ENCODE measurements around the gene PPP1CA. TPM values are rescaled to one million over a fixed set of nuclear protein-coding genes. Genes with fewer than 3 reads are reported as not detected.

The PPP1CA gene
- total RNA-seq, 5 donors from 2014 or later (not counting 1 experiment from before 2014, with no cell fraction given): 118 to 198 (median 186) TPM

DNA sequence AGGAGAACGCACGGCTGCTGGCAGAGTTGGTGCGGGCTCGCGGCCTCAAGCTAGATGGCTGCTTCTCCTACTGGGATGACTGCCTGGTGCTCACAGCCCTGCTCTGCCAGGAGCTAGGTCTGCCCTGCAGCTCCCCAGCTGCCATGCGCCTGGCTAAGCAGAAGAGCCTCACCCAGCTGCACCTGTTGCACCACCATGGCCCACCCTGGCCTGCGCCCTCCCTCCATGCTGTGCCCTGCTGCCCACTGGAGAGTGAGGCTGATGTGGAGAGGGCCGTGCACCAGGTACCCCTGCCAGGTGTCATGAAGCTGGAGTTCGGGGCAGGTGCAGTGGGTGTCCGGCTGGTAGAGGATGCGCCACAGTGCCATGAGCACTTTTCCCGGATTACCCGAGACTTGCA lies 21.8 kb upstream of the PPP1CA start:
- Mint-ChIP-seq H3K36me3 (no peaks in the 10 kb centered on the region), H3K27me3 (no peaks in the 10 kb centered on the region), H3K4me1 (peaks cover 34 to 49% (median 47%) of the 10 kb centered on the region in 3 donors), H3K27ac (no peak overlapping the region), H3K9me3 (no peaks in the 10 kb centered on the region), H3K4me3 (no peak overlapping the region)
- Histone ChIP-seq H3K4me3 (ENCODE audit: control insufficient read depth in 1 of 2, extremely low read depth in 1 of 2, low read length in 1 of 2) (no peak overlapping the region), H3K27ac (ENCODE audit: low read length) (no peak overlapping the region), H3K27me3 (replicated peaks in 1 of 2; ENCODE audit: control insufficient read depth in 2 of 2, extremely low read depth in 1 of 2, insufficient read depth in 2 of 2, low read length in 1 of 2) (no peaks in the 10 kb centered on the region), H3K4me1 (ENCODE audit: control insufficient read depth in 1 of 2, extremely low read depth in 1 of 2, insufficient read depth in 2 of 2, low read length in 2 of 2) (peaks cover 20 to 48% of the 10 kb centered on the region in 2 experiments), H3K9me3 (no peaks in the 10 kb centered on the region), H3K36me3 (ENCODE audit: control insufficient read depth in 2 of 2, extremely low read depth in 1 of 2, insufficient read depth in 1 of 2, low read length in 1 of 2) (no peaks in the 10 kb centered on the region)
- 96% methylated on average over 12 of the region's 13 CpGs for WGBS (ENCODE audit: insufficient coverage)
- POLR2A ChIA-PET: no interaction called here
- CTCF ChIA-PET: no interaction called here
- DNase-seq: no peak
- ATAC-seq (replicated peaks in 1 of 4): no peak

DNA sequence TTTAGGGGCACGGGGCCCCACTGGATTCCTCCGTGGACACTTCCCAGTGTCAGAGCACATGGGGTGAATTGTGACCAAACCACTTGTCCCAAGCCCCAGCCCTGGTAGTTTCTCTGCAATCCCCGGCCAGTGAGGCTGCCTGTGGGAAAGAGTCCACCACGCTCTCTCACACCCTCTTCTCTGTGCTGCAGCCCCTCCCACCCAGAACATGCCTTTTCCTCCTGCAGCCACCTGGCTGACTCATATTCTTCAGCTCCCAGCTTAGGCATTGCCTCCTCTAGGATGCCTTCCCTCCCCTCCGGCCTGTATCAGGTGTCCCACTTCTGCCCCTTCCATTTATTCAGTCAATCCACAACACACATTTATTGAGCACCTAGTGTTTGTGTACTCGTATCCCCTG lies 21.2 kb upstream of the PPP1CA start:
- Histone ChIP-seq H3K27ac (ENCODE audit: low read length) (no peak overlapping the region), H3K4me1 (ENCODE audit: control insufficient read depth in 1 of 2, extremely low read depth in 1 of 2, insufficient read depth in 2 of 2, low read length in 2 of 2) (peaks cover 23 to 52% of the 10 kb centered on the region in 2 experiments), H3K4me3 (ENCODE audit: control insufficient read depth in 1 of 2, extremely low read depth in 1 of 2, low read length in 1 of 2) (no peak overlapping the region), H3K36me3 (ENCODE audit: control insufficient read depth in 2 of 2, extremely low read depth in 1 of 2, insufficient read depth in 1 of 2, low read length in 1 of 2) (no peaks in the 10 kb centered on the region), H3K9me3 (no peaks in the 10 kb centered on the region), H3K27me3 (replicated peaks in 1 of 2; ENCODE audit: control insufficient read depth in 2 of 2, extremely low read depth in 1 of 2, insufficient read depth in 2 of 2, low read length in 1 of 2) (no peaks in the 10 kb centered on the region)
- H3K4me3 Mint-ChIP-seq: no peak overlapping the region
- peak overlapping the region; percentile 5 to 36 for H3K27ac Mint-ChIP-seq
- ChIA-PET POLR2A (no interaction called here), CTCF (no interaction called here)
- H3K36me3 Mint-ChIP-seq: no peaks in the 10 kb centered on the region
- no peaks in the 10 kb centered on the region for H3K9me3 Mint-ChIP-seq
- no peaks in the 10 kb centered on the region for H3K27me3 Mint-ChIP-seq
- ATAC-seq (replicated peaks in 1 of 4) (no peak), DNase-seq (no peak)
- WGBS (ENCODE audit: insufficient coverage): 90% methylated on average over 6 of the region's 6 CpGs
- peaks cover 36 to 50% (median 48%) of the 10 kb centered on the region in 3 donors for H3K4me1 Mint-ChIP-seq

GRCh38 chr11:67421430-67422031 lies 19.9 kb upstream of the PPP1CA start:
- Mint-ChIP-seq H3K27ac (peak overlapping the region; percentile 91 to 94), H3K27me3 (no peaks in the 10 kb centered on the region), H3K4me3 (peak overlapping the region; percentile 46 to 86 (median 68)), H3K9me3 (no peaks in the 10 kb centered on the region), H3K4me1 (peaks cover 39 to 54% (median 51%) of the 10 kb centered on the region in 3 donors), H3K36me3 (no peaks in the 10 kb centered on the region)
- 69% methylated on average over 16 of the region's 22 CpGs for WGBS (ENCODE audit: insufficient coverage)
- Histone ChIP-seq H3K4me3 (ENCODE audit: control insufficient read depth in 1 of 2, extremely low read depth in 1 of 2, low read length in 1 of 2) (no peak overlapping the region), H3K27ac (ENCODE audit: low read length) (peak overlapping the region; percentile 52), H3K4me1 (ENCODE audit: control insufficient read depth in 1 of 2, extremely low read depth in 1 of 2, insufficient read depth in 2 of 2, low read length in 2 of 2) (peaks cover 29 to 57% of the 10 kb centered on the region in 2 experiments), H3K9me3 (no peaks in the 10 kb centered on the region), H3K27me3 (replicated peaks in 1 of 2; ENCODE audit: control insufficient read depth in 2 of 2, extremely low read depth in 1 of 2, insufficient read depth in 2 of 2, low read length in 1 of 2) (no peaks in the 10 kb centered on the region), H3K36me3 (ENCODE audit: control insufficient read depth in 2 of 2, extremely low read depth in 1 of 2, insufficient read depth in 1 of 2, low read length in 1 of 2) (no peaks in the 10 kb centered on the region)
- CTCF ChIA-PET: interaction anchor here in 1 of 2 donors (0.9 to 1.2 kb wide), 2 partner anchors 16 to 19 kb away, joined by 5 to 9 read pairs; partner anchors contain the start of genes PPP1CA and PTPRCAP
- DNase-seq: no peak
- no peak for ATAC-seq (replicated peaks in 1 of 4)
- POLR2A ChIA-PET: interaction anchor here in 1 of 2 donors (0.6 kb wide), 1 partner anchor 28 kb away, joined by 5 read pairs; no protein-coding TSS in a partner anchor

DNA sequence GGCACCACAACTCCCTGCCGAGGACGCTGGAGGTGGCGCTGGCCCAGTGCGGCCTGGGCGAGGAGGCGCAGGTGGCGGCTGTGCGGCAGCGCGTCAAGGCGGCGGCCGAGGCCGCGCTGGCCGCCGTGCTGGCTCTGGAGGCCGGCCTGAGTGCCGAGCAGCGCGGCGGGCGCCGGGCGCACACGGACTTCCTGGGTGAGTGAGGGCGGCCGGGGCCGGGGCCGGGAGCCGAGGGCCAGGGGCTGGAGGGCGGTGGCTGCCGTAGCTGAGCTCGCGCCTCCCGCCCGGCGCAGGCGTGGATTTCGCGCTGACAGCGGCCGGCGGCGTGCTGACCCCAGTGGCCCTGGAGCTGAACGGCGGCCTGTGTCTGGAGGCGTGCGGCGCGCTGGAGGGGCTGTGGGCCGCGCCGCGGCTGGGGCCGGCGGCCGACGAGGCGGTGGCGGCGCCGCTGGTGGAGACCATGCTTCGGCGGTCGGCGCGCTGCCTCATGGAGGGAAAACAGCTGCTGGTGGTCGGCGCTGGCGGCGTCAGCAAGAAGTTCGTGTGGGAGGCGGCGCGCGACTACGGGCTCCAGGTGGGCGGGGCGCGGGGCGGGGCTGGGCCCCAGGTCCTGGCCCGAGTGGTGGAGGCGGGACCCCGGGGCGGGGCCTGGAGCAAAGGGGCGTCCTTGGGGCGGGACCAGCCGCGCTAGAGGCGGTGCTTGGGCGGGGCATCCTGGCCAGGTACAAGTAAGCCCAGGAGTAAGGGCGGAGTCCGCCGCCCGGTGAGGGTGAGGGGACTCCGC lies 19.2 kb upstream of the PPP1CA start:
- POLR2A ChIA-PET: interaction anchor here in 1 of 2 donors (0.5 to 0.6 kb wide), 2 partner anchors 42 to 64 kb away, joined by 5 to 6 read pairs; no protein-coding TSS in a partner anchor

DNA sequence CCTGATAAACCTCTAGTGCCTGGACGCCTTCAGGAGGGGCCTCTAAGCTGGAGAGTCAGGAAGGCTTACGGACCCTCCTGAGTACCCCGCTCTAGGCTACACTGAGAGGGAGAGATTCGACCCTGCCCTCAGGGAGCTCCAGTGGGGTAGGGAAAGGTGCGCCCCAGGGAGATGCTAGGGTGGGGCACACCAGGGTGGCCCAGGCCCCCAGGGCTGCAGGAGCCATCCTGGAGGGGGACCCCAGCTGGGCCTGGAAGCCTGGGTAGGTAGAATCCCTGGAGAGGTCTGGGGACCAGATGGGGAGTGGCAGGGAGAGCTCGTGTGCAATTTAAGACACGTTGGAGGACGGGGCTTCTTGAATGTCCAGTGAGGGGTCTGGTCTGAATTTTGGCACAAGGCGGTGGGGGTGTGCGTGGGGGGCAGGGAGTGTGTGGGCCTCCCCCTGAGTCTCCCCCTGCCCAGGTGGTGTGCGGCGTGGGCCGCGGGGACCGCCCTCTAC lies 18.5 kb upstream of the PPP1CA start:
- no peak for ATAC-seq (replicated peaks in 1 of 4)
- Mint-ChIP-seq H3K27ac (peak overlapping the region; percentile 91 to 93), H3K36me3 (no peaks in the 10 kb centered on the region), H3K9me3 (no peaks in the 10 kb centered on the region), H3K4me3 (peak overlapping the region; percentile 75 to 86 (median 83)), H3K27me3 (no peaks in the 10 kb centered on the region), H3K4me1 (peaks cover 45 to 61% (median 58%) of the 10 kb centered on the region in 3 donors)
- ChIA-PET POLR2A (interaction anchor here (0.6 kb wide), 2 partner anchors 42 to 127 kb away, joined by 5 read pairs; no protein-coding TSS in a partner anchor), CTCF (interaction anchor here in 1 of 2 donors (0.7 to 1.2 kb wide), 2 partner anchors 17 to 18 kb away, joined by 3 to 5 read pairs; partner anchors contain the start of gene PTPRCAP)
- no peaks in the 10 kb centered on the region for H3K27me3 ChIP-seq (replicated peaks in 1 of 2; ENCODE audit: control insufficient read depth in 2 of 2, extremely low read depth in 1 of 2, insufficient read depth in 2 of 2, low read length in 1 of 2)
- H3K4me3 ChIP-seq (ENCODE audit: control insufficient read depth in 1 of 2, extremely low read depth in 1 of 2, low read length in 1 of 2): peak overlapping the region; percentile 53 to 62
- H3K27ac ChIP-seq (ENCODE audit: low read length): peak overlapping the region; percentile 72
- no peaks in the 10 kb centered on the region for H3K9me3 ChIP-seq
- DNase-seq: no peak
- peaks cover 37 to 67% of the 10 kb centered on the region in 2 experiments for H3K4me1 ChIP-seq (ENCODE audit: control insufficient read depth in 1 of 2, extremely low read depth in 1 of 2, insufficient read depth in 2 of 2, low read length in 2 of 2)
- WGBS (ENCODE audit: insufficient coverage): 33% methylated on average over 14 of the region's 15 CpGs
- H3K36me3 ChIP-seq (ENCODE audit: control insufficient read depth in 2 of 2, extremely low read depth in 1 of 2, insufficient read depth in 1 of 2, low read length in 1 of 2): no peaks in the 10 kb centered on the region

More for the DNA sequence above, 19.2 kb upstream of the PPP1CA start:
- Histone ChIP-seq H3K4me1 (ENCODE audit: control insufficient read depth in 1 of 2, extremely low read depth in 1 of 2, insufficient read depth in 2 of 2, low read length in 2 of 2) (peaks cover 36 to 63% of the 10 kb centered on the region in 2 experiments), H3K36me3 (ENCODE audit: control insufficient read depth in 2 of 2, extremely low read depth in 1 of 2, insufficient read depth in 1 of 2, low read length in 1 of 2) (no peaks in the 10 kb centered on the region), H3K9me3 (no peaks in the 10 kb centered on the region), H3K27ac (ENCODE audit: low read length) (peak overlapping the region; percentile 72), H3K27me3 (replicated peaks in 1 of 2; ENCODE audit: control insufficient read depth in 2 of 2, extremely low read depth in 1 of 2, insufficient read depth in 2 of 2, low read length in 1 of 2) (no peaks in the 10 kb centered on the region), H3K4me3 (ENCODE audit: control insufficient read depth in 1 of 2, extremely low read depth in 1 of 2, low read length in 1 of 2) (peak overlapping the region; percentile 53 to 62)
- no peaks in the 10 kb centered on the region for H3K9me3 Mint-ChIP-seq
- ATAC-seq (replicated peaks in 1 of 4) (peak; percentile 75 to 84 (median 78)), DNase-seq (peak; percentile 94 to 100 (median 98))
- peaks cover 46 to 61% (median 58%) of the 10 kb centered on the region in 3 donors for H3K4me1 Mint-ChIP-seq
- WGBS (ENCODE audit: insufficient coverage): under 1% methylated on average over 91 of the region's 97 CpGs
- H3K27me3 Mint-ChIP-seq: no peaks in the 10 kb centered on the region
- H3K27ac Mint-ChIP-seq: peak overlapping the region; percentile 91 to 94
- peak overlapping the region; percentile 75 to 86 (median 83) for H3K4me3 Mint-ChIP-seq
- no peaks in the 10 kb centered on the region for H3K36me3 Mint-ChIP-seq
- CTCF ChIA-PET: interaction anchor here in 1 of 2 donors (0.7 to 1.2 kb wide), 3 partner anchors 15 to 19 kb away, joined by 5 to 9 read pairs (median 9); partner anchors contain the start of genes PPP1CA and PTPRCAP
